Measurements from ENCODE around the gene MAD1L1.
A peak's percentile ranks its signal among the peaks of the same experiment; 100 is the strongest.

Gene MAD1L1

DNA sequence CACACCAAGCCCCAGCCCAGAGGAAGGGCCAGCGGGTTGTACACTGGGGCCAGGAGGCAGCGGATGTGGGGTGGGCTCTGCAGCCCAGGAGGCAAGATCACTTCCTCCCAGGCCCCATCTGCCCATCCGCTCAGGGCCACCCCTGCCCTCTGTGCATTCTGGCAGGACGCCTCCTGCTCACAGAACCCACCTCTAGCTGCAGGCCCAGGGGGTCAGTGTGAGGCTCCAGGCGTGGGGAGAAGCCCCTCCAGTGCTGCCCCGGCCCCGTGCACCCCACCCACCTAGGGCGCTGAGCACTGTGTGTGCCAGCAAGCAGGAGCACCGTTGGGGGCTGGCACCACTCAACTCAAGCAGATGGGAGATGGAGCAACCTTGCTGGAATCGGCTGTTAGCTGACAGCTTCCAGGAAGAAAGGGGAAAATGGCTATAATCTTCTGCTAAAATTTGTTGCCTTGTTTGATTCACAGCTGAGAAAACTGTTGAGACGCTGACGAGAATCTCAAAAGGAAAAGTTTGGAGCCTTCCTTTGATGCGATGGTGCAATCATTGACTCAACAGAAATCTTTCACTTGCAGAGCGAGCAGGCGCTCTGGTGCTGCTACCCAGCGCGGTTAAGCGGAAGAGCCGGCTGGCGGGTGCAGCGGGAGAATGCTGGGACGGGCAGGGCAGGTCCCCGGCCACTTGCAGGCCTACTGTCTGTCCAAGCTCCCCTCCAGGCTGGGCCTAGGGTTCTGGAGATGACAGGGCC, 286.5 kb downstream of the MAD1L1 start:
- DNase-seq (ENCODE audit: low read depth in 1 of 2, low spot score in 1 of 2), result no peak

GRCh38 chr7:1945558-1945957, 287.2 kb downstream of the MAD1L1 start:
- DNase-seq (ENCODE audit: low read depth in 1 of 2, low spot score in 1 of 2), result no peak

DNA sequence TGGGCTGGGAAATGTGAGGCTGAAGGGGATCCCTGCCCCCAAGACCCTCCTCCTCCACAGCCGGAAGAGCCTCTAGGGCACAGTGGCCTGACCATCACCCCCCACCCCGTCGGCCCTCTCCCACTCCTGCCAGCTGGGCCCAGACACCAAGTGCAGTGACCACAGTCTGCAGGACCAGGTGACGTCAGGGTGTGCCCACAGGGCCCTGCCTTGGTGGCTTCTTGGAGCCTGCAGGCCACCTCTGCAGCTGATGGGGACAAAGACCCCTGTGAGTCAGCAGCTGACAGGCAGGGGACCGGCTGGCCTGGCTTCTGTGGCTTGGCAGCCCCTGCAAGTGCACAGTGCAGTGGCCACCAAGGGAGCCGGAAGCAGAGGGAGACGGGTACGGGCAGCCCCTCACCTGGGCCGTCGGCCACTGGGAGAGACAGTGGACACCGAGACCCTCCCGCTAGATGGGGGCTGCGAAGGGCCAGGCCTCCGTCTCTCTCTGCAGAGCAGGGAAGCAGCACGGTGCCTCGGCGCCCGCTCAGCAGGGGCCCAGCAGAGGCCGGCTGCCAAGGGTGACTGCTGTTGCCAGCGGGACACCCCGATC, 288.0 kb downstream of the MAD1L1 start:
- DNase-seq (ENCODE audit: low read depth in 1 of 2, low spot score in 1 of 2), result no peak

GRCh38 chr7:1943933-1944618, 288.7 kb downstream of the MAD1L1 start:
- DNase-seq (ENCODE audit: low read depth in 1 of 2, low spot score in 1 of 2), result no peak

DNA sequence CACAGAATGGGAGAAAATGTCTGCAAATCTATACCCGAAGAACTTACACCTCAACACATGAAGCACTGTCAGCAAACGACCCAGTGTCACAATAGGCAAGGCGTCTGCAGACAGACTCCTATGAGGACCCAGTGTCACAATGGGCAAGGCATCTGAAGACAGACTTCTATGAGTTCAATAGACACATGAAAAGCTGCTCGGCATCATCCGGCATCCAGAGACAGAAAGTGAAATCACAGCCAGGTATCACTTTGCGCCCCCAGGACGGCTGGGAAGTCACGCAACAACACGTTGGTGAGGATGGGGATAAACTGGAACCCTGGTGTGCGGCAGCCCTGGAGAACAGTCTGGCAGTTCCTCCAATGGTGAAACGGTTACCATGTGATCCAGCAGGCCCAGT, 289.4 kb downstream of the MAD1L1 start:
- no peak for DNase-seq (ENCODE audit: low read depth in 1 of 2, low spot score in 1 of 2)

DNA sequence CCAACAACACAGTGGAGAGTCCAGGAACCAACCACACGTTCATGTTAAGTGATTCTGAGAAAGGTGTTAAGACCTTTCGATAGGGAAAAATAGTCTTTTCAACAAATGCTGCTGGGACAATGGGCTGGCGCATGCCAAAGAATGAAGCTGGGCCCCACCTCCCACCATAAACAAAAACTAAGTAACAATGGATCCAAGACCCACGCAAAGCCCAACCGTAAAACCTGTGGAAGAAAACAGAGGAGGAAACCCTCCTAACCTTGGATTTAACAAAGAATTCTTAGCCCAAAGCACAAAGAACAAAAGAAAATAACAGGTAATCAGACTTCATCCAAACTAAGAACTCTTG, 289.8 kb downstream of the MAD1L1 start:
- DNase-seq (ENCODE audit: low read depth in 1 of 2, low spot score in 1 of 2), result no peak

DNA sequence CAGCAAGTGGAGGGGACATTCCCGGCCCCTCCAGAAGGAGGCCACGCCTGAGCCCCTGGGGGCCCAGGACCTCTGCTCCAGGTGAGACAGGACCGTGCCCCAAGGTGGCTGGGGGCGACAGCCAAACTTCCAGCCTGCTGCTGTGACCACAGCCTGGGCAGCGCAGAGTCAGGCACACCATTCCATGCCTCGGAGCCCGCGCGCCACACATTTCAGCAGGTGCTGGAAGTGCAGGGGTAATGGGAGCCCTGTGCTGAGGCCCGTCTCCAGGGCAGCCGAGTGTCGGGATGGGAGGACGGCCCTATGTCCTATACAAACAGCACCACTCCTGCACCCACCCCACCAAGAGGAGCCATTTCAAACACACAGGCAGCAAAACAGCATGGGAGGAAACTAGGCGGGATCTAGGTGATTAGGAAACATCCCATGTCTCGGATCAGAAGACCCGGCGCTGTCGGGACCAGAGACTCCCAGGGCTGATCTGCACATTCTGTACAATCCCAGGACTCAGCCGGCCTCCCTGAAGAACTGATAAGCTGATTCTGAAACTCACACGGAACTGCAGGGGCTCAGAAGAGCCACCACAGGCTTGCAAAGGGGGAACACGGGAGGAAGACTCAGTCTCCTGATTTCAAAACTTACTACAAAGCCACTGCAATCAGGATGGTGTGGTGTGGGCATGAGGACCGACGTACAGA, 290.4 kb downstream of the MAD1L1 start:
- no peak for DNase-seq (ENCODE audit: low read depth in 1 of 2, low spot score in 1 of 2)

DNA sequence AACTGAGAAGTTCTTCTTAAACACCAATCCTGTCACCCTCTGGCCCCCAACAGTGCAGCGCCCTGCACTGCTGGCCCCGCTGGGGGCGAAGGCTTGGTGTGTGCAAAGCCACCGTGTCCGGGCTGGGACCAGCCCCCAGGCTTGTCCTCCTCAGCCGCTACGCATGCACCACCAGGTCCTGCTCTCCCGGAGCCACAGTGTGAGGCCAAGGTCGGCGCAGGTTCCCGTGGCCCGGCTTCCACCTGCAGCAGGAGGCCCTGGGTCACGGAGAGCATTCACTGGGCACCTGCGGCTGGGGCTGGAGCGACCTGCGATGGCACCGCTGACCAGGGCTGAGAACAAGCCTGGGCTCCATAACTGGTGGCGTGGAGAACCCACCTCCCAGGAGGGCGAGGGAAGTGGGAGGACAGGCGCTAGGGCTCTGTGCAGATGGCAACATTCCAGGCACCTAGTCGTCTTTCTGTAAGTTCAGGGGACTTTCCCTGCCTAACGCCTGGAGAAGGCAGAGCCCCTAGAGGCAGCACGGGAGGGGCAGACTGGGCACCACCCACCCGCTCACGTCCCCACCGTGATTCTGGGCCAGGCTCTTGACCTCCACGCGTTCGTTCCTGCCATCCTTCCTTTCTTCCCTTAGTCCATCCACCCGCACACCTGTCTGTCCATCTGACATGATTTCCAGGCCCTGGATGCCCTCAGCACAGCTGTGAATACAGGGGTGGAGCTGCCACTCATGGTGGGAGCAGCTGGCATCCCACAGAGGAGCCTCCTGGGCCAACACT, 291.1 kb downstream of the MAD1L1 start:
- DNase-seq (ENCODE audit: low read depth in 1 of 2, low spot score in 1 of 2), result no peak

GRCh38 chr7:1940863-1941262, 291.9 kb downstream of the MAD1L1 start:
- no peak for DNase-seq (ENCODE audit: low read depth in 1 of 2, low spot score in 1 of 2)

DNA sequence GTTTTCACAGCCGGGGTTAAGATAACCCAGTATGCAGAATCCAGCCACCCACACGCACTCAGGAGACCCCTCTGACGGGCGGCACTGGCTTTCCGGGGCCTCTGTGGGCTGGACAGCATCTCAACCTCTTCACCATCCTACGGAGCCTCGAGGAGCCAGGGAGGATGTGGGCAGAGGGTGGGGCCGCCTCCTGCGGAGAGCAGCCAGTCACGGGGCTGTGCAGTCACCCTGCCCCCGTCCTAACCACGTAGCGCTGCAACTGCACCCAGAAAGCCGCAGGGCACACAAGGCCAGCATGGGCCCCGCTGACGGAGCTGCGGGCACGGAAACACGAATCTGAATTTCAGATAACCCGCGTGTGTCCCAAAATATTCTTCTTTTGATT, 292.4 kb downstream of the MAD1L1 start:
- peak; percentile 76 to 85 for DNase-seq (ENCODE audit: low read depth in 1 of 2, low spot score in 1 of 2)

DNA sequence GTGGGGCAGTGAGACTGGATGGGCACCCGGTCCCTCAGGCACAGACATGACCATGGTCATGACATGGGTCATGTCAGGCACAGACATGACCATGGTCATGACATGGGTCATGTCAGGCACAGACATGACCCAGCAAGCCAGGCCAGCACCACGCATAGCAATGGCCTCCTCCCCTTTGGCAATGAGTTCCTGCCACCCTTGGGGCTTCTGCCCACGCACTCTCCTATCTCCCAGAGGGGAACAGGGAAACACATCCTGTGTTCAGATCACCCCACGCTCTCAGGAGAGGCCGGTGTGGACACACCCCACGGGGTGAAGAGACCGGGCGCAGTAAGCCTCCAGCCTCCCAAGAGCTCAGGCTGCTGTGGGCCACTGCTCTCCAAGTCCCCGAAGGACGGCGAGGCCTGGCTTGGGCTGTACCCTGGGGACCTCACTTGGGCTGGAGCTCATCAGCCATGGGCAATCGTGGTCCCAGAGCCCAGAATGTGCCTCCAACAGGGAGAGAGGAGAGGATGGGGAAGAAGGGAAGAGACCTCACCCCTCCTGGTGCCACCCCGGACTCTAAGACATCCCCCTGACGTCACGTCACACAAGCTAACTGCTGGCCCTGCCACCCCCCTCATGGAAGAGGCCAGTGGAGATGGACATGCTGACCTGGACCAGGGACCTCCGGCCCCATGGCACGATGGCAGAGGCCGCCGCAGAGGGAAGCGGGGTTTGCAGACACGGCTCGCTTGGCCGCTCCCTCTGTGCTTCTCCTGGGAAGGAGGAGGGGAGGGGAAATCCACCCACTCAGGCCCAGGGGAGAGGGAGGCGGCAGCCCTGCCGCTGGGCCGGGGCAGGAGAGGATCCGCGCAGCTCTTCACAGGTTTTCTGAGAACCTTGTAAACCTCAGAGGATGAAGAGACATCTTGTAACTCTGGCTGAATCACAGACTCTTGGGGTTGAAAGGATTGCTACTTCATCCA, 293.0 kb downstream of the MAD1L1 start:
- DNase-seq (ENCODE audit: low read depth in 1 of 2, low spot score in 1 of 2), result no peak

DNA sequence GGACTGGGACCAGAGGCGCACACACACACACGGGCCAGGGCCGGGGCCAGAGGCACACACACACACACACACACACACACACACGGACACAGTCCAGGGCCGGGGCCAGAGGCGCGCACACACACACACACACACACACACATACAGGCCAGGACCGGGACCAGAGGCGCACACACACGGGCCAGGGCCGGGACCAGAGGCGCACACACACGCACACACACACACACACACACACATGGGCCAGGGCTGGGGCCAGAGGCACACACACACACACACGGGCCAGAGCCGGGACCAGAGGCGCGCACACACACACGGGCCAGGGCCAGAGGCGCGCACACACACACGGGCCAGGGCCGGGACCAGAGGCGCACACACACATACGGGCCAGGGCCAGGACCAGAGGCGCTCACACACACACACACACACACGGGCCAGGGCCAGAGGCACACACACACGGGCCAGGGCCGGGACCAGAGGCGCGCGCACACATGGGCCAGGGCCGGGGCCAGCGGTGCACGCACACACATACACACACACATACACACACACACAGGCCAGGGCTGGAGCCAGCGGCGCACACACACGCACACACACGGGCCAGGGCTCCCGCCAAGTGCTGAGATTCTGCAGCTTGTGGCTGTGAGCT, 293.8 kb downstream of the MAD1L1 start:
- DNase-seq (ENCODE audit: low read depth in 1 of 2, low spot score in 1 of 2), result no peak

GRCh38 chr7:1937252-1937605, 295.5 kb downstream of the MAD1L1 start:
- DNase-seq (ENCODE audit: low read depth in 1 of 2, low spot score in 1 of 2), result no peak

GRCh38 chr7:1936531-1937251, 296.1 kb downstream of the MAD1L1 start:
- DNase-seq (ENCODE audit: low read depth in 1 of 2, low spot score in 1 of 2), result no peak

GRCh38 chr7:1936006-1936310, 296.8 kb downstream of the MAD1L1 start:
- DNase-seq (ENCODE audit: low read depth in 1 of 2, low spot score in 1 of 2), result no peak

DNA sequence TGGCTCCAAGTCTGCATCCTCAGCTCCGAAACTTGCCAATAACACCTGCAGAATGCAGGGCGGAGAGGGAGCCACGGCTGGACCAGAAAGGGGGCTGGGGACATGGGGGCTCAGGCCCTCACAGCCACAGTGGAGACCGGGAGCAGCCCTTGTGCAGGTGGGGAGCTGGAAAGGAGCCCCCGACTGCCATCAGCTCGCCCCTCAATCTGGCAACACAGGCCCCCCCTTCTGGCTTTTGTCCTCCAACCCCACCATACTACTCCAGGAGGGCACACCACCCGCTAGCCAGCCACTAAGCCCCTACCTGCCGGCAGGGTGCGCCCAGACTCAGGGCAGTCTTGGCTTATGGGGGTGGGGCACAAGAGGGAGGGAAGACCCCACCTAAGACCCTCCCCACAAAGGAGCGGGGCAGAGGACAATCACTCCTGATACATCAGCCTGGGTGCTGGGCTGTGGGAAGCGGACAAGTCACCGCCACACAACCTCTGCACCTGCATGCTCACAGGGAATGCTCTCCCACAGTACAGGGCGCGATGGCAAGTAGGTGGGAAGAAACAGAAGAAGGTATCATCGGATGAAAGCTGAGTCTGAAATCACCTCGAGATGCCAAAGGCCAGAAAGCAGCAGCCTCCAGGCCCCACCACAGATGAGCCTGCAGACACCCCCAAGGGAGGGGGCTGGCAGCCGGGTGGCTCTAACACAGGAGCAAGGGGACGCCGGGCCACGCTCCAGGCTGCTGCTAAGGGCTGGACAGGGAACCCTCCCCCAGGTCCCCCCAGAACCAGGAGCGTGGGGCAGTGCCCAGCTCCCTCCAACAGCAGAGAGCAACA, 297.4 kb downstream of the MAD1L1 start:
- no peak for DNase-seq (ENCODE audit: low read depth in 1 of 2, low spot score in 1 of 2)

- no peak for DNase-seq (ENCODE audit: low read depth in 1 of 2, low spot score in 1 of 2)
Measured at GRCh38 chr7:1934756-1935155, 298.0 kb downstream of the MAD1L1 start.

DNA sequence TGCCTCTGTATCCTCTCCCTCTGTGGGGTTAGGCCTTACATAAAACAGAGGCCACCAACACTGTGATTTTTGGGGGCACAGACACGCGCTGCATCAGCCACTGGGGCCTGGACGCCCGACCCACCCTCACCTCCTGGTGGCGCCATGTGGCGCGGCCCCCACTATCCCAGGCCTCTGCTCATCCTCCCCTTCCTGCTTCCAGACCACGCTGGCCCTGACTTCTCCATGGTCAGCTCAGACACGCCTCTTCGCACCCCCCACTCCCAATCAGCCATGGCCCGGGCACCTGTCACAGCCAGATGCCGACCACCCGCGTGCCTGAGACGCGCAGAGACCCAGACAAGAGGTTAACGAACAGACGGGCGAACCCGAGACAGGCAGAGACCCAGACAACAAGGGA, 298.7 kb downstream of the MAD1L1 start:
- DNase-seq (ENCODE audit: low read depth in 1 of 2, low spot score in 1 of 2), result no peak

Measured in activated T-helper 1 cell treated with anti-CD3 and anti-CD28 coated beads, Interleukin-2, amount 50 U/mL, for 16 hours (primary cell).